Globus pallidus (tissue), 1 donor: ENCODE data around the gene KLHL30.
"Not testable (repeated sequence)": the region's sequence is repeated elsewhere in the genome, so short reads cannot be mapped to it uniquely, and the experiment has no call there.

ENCODE experiments used
- DNase-seq: peaks from one replicate; pipeline ENCODE4 v3.0.0-alpha.2; 2015; ENCODE audit warnings: low spot score

KLHL30 gene

DNA sequence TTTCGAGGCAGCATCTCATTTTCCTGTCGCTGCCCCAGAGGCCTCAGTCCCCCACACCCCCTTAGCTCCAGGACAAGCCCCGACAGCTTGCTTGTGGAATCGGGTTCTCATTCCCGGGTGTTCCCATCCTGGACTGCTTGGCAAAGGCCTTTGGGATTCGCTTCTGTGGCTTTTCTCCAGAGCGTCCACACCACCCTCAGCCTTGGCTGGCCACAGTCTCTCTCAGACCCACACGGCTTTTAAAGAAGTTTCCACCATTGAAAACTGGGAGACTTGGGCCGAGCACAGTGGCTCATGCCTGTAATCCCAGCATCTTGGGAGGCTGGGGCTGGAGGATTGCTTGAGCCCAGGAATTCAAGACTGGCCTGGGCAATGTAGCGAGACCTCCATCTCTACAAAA is 35.6 kb upstream of the KLHL30 start:
- no peak for DNase-seq

DNA sequence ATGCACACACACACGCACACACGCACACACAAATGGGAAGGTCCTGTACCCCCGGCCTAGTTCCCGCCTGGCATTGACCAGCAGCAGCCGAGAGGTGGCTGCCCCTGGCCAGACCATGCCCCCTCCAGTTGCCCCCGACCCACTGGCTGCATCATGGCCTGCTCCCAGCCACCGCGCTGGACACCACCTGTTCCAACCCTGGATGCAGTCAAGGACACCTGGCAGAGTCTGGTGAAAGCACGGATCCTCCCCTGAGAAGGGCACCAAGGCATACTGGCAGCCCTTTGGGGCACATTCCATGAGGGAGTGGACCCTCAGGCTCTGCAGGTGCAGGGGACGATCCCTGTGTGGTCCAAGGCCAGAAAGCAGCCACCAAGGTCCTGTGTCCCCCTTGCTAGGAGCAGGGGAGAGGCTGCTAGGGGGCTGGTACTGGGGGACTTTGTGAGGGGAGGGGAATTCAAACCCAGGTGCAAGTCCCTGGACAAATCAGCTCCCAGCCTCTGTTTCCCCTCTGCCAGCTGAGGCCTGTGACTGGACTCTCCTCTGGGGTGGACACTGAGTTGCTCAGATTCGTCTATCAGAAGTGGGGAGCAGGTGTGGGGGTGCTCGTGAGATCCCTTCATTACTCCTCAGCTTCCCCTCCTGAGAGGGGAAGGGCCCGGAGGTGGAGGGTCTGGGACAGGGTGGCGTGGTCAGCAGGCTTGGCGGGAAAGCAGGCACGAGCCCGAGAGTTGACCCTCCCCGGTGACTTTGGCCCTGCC is 34.8 kb upstream of the KLHL30 start:
- DNase-seq: no peak

DNA sequence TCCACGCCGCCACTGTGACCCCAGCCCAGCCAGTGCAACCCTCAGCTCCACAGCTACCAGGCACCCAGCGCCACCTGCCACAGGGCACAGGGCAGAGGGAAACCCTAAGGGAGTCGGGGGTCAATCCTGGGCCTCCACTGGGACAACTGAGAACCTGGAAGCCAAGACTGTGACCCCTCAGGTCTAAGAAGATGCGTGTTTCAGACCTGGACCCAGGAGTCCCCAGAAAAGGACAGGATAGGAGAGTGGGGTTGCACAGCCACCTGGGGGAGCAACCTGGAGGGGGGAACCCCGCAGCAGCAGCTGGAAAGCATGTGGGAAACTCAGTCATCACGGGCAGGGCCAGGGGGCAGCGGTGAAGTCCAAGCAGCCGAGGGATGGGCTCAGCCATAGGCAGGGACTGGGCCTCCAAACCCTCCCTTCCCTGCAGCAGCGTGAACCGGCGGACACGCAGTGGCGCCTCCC is 34.2 kb upstream of the KLHL30 start:
- DNase-seq: no peak

DNA sequence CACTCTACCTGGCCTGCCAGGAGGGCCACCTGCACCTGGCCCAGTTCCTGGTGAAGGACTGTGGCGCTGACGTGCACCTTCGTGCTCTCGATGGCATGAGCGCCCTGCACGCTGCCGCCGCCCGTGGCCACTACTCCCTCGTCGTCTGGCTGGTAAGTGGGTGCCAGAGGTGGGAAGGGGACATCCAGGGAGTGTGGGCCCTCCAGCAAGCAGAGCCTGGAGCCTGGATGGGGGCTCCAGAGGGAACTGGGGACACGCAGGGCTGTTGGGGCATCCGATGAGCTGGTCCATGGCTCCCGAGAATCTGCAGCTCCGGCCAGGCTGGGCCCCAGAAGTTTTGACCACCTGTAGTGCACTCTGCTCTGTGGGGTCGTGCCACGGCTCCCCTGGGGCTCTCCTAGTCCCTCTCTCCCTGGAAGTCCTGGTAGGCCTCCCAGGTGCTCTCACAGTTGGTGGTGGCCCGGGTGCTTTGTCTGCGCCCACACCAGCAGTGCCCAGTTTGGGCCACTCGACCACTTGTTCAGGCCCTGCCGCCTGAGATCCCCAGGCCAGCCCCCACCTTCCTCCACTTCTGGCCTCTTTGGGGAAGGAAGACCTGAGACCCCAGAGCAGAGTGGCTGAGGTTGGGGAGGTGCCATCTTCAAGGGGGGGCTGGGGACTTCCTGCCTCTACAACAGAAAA is 33.6 kb upstream of the KLHL30 start:
- no peak for DNase-seq

DNA sequence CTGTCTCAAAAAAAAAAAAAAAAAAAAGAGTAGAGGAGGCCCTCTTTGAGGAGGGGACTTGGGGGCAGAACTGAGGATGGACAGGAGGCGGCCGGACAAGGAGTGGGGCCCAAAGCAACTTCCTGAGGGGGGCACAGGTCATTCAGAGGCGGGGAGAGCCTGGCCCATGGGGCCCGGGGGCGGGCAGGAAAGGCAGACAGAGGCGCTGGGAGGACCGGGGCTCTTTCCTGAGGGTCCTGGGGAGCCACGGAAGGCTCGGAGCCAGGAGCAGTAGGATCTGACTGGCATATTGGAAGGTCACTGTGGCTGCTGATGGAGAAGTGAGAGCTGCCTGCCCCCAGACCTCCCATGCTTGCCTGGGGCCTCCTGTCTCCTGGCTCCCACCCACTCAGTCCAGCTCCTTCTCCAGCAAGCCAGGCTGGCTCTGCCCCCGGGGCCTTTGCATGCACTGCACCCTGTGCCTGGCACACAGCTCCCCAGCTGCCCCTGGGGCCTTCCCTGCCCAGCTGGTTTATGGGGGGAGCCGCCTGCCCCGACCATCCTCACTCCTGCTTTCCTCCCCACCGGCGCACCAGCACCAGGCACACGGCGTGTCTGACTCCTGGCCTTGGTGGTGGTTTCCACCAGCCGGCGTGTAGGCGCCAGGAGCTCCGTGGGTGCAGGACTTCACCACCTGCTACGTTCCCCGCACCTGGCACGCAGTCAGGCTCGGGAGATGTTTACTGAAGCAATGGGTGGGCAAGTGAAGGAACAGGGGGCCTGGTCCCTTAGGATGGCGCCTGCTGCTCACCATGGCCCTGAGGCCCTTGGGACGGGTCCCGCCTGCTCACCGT is 32.7 kb upstream of the KLHL30 start:
- no peak for DNase-seq

DNA sequence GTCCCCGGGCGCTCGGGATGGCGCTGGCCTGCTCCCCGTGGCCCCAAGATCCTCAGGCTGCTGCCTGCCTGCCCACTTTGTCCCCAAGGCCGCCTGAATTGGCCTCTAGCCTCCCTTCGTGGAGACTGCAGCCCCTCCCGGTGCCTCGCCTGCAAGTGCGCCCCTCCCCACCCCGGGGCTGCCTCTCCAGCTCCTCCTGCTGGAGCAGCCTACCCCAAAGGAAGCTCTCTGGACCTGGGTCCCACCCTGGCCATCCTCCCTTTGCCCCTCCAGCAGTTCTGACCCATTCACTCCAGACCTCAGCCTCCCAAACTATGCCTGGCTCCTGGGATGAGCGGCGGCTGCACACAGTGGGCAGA is 32.1 kb upstream of the KLHL30 start:
- no peak for DNase-seq

DNA sequence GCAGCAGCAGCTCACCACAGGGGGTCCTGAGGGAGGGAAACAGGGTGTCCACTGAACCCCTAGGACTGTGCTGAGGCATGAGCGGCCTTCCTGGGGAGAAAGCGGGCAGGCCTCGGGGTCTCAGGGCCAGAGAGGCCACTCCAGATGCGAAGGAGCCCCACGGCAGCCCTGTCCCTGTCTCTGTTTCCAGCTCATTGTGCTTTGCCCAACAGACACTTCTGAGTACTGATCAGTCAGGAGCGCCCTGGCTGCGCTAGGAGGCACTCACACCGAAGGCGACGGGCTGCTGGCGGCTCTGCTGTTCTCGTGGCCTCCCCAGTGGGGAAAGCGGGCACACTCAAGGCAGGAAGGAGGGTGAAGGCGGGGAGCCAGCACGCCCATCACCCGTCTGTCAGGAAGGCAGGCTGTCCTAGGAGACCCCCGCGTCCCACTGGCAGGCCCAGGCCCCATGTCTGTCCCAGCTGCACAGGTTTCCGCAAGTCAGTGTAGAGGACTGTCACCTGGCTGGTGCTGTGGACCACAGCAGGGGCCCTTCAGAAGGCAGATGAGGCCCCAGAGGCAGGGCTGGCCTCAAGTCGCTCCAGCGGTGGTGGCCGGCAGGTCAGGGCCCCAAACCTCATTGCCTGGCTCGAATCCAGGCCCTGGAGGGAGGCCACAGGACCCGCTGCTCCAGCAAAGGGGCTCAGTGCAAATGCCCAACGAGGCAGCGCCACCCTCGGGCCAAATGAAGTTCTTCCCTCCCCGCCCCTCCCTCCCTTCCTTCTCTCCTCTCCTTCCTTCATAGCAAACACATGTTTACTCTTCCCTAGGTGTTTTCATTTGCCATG is 31.6 kb upstream of the KLHL30 start:
- no peak for DNase-seq

DNA sequence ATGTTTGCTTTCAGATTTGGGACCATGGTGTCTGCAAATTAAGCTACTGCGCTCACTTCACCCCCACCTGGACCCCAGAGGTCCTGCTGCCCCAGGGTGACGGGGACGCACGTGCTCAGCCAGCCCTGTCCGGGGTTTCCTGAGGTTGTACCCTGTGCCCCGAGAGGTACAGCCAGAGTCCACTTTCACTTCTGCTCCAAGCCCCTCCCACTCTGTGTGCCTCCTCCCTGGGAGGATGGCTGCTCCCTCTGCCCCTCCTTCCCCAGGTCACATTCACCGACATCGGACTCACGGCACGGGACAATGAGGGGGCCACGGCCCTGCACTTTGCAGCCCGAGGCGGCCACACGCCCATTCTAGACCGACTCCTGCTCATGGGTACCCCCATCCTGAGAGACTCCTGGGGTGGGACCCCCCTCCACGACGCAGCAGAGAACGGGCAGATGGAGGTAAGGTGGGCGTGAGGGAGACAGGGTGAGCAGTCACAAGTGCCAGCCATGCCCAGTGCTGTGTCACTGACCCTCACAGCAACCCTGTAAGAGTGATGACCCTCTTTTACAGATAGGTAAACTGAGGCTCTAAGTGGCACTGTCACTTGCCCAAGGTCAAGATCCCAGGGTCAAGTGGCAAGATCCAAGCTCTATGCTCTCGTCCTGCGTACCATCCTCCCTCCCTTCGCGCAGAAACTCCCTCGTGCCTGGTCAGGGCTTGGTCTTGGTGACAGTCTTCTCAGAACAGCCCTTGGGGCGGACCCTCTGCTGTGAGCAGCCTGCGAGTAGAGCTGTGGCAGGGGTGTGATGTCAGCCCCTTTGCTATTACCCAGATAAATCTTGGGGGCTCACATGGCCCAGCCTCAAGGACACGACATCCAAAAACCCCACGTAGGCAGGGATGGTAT is 30.7 kb upstream of the KLHL30 start:
- no peak for DNase-seq

DNA sequence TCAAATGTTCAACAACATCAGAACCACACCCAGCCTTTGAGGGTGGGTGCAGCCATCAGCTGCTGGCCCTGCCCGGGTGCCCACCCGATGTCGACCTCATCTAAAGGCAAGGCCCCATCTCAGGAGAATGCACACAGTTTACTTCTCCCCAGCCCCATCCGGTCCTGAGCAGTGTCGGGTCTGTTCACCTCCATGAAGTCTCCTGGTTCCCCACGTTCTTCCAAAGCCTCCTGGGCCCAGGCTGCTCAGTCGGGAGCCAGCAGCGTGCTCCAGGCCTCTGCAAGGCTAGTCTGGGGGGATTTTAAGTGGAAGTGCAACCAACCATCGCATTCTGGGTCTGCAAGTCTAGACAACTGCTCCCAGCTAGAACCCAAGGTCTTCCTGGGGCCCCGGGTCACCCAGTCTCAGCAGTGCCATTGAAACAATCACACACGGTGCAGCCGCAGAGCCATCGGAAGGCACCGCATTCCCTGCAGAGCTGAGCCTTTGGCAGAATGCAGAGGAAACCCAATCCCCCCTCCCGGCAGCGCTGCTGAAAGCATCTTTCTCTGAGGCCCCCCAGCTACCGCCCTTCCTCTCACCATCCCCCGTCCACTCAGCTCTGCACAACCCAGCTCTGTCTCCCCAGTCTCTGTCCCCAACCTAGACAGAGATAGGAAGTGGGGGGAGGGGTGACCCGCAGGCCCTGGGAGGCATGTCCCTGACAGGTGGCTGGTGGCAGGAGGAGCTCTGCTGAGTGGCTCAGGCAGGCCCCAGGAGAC is 29.9 kb upstream of the KLHL30 start:
- no peak for DNase-seq

DNA sequence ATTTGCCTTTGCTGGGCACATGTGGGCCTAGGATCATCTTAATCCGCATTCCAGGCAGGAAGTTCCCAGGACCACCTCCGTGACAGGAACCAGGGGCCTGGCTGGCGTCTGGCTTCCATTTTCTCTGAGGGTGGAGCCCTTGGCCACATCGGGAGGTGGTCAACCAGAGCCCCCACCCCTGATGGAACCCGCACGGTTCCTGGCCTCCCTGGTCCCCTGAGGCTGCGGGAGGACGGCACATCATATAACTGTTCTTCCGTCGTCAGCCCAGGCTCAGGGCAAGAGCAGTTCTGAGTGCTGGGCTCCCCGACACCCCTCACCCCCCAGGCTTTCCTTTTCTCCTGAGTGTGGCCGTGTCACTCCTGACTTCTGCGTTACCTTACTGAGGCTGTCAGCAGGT is 24.9 kb upstream of the KLHL30 start:
- no peak for DNase-seq

DNA sequence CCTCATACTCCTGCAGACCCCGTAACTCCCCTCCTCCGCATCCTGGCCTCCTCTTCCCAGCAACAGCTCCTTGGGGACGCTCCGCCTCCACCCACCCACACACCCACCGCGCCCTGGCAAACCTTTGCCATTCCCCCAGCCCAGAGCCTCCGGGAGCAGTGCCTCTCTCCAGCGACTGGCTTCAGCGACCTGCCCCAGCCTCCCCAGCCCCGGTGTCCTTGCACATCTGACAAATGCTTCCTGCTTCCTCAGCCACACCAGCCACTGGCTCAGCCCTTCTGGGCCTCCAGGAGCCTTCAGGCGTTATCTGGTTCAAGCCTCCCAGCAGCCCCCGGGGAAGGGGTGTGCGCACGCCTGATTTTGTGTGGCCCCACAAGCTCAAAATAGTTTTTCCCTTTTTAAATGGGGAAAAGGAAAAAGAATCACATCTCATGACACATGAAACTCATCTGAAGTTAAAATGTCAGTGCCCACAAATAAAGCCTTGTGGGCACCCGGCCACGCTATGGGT is 24.1 kb upstream of the KLHL30 start:
- DNase-seq: no peak

DNA sequence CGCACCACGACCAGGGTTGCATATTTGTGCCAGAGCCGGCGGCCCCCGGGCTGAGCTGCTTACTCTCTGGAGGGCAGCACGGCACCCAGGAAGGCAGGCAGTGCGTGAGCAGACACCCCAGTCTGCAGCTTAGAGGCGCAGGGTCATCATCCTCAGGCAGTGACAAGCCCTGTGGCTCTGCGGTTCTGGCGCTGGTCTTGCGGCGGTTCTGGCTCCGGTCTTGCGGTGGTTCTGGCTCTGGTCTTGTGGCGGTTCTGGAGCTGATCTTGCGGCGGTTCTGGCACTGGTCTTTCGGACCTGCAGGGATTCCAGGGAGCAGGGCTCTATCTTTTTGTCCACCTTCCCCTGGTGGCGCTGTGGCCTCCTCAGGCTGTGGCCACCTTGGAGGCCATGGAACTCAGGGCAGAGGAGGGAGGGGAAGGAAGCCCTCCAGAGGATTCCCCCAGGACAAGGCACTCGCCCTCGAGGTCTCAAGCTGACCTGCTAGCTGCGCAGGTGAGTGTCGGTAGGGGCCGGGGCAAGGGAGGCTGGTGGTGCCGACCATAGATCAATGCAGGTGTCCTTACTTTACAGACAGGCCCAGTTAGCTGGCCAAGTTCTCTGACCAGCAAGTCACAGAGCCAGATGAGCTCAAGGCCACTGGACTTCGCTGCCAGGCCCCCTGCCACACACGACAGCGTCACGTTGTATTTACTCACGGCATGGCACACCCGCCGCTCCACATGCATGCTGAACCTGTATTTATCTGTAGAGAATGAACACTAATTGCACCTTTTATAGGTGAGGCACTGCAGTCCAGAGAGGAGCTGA is 23.4 kb upstream of the KLHL30 start:
- DNase-seq: no peak

DNA sequence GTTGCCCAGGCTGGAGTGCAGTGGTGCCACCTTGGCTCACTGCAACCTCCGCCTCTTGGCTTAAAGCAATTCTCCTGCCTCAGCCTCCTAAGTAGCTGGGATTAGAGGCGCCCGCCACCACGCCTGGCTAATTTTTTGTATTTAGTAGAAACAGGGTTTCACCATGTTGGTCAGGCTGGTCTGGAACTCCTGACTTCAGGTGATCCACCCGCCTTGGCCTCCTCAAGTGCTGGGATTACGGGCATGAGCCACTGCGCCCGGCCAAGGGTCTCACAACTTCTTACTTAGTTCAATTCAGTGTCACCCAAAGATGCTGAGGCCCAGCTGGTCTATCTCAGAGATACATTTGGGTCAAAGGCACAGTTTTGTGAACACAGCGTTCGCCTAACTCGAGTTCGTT is 22.8 kb upstream of the KLHL30 start:
- DNase-seq: not testable (repeated sequence)

DNA sequence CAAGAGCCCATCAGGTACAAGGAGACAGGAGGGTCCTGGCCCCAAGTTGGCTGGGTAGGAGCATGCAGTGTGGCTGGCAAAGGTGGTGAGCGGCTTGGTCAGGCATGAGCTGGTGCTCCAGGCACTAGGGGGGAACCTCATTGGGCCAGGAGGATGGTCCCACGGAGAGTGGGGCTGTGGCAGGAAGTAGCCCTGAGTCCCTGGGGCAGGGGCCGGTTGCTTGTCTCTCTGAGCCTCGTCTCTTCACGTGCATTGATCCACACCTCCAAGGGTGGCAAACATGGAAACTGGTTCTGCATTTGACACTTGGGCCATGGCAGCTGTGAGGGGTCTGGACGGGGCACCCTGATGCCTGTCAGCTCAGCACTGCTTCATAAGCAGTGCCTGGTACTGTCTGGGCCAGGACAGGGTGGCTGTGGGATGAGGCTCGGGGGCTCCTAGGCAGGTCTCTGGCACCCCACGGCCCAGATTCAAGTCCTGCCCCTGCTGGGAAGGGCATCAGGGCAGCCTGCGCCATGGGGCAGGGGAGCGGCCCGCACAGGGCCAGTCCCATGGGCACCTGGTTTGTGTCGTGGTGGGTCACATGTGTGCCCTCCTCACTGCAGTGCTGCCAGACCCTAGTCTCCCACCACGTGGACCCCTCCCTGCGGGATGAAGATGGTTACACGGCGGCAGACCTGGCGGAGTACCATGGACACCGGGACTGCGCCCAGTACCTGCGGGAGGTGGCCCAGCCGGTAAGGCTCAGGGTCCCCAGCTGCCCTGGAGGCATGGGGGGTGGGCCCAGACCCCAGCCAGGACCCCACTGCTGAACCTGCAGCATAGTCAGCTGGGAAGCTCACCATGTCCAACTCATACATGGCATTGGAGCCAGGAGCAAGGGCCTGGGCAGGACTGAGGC is 21.9 kb upstream of the KLHL30 start:
- DNase-seq: no peak

DNA sequence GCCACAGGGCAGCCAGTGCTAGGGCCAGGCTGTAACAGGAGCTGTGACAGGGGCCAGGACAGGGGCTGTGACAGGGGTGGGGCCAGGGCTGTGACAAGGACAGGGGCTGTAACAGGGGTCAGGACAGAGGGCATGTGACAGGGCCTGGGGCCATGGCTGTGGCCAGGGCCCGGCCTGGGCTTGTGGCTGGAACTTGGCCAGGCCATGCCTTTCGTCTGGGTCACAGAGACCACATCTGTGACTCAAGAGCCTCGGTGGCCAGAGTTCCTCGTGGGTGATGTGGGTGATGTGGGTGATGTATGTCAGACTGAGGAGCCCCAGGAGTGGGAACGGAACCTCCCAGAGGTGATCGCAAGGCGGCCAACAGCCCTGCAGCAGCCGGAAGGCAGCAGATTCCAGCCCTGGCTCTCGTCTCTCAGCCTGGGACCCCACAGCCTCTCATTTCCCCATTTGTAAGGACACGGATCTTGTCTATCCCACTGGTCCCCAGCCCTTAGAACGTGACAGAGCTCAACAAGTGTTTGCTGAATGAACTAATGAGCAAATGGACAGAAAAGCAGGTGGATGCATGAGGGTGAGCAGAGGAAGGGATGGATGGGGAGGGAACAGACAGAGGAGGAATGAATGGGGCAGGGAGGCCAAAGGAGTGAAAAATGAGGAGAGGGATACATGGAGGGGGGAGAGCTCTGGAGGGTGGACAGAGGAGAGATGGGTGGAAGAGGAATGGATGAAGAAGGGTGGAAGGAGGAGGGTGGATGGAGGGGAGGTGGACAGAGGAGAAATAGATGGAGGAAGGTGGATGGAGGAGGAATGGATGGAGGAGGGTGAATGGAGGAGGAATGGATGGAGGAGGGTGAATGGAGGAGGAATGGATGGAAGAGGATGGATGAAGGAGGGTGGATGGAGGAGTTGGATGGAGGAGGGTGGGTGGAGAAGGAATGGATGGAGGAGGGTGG is 21.0 kb upstream of the KLHL30 start:
- DNase-seq: no peak

DNA sequence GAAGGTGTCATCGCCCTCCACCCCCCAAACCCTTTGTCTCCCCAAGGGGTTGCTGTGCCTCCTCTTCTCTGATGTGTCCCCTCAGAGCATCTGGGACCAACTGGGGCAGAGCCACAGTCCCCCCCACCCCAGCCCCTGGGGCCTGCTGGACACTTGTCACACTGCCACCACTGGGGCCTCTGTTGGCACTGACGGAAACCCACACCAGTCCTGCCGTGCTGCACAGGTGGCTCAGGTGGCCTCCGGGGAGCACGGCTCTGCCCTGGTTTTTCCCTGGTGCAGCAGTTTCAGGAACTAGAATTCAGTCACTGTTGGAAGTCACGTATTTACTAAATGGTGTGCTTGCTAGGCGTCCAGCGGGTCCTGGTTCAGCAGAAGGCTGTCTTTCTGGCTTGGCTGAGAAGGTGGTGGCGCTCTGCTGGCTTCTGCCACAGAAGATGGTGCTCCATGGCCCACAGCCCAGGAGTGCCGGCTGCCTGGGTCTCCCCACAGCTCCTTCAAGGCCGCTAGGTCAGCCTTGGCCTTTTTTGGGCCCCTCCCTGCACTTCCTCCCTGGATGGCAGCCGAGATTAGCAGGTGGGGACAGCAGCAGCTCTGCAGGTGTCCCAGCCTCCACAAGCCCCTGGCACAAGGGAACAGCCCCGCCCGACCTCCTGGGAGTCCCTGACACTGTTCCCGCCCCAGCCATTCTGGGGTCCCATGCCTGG is 18.6 kb upstream of the KLHL30 start:
- DNase-seq: no peak
